Upper lobe of left lung (tissue), 6 donors: ENCODE results near the gene NINJ2. TPM values are rescaled to one million over a fixed set of nuclear protein-coding genes. Genes with fewer than 3 reads are reported as not detected.
A peak's percentile ranks its signal among the peaks of the same experiment; 100 is the strongest.

Experiments
- ATAC-seq, 2 donors: fragments of 200-7000 bp; cut with Tn5 transposase; one replicate each; pipeline ENCODE4 v1.9.1; 2022; ENCODE audit warnings: mild to moderate bottlenecking in 2 of 2, moderate library complexity in 2 of 2; ENCODE audit not compliant: low FRiP score in 2 of 2
- DNase-seq, 2 donors: peaks; one replicate each; pipeline ENCODE4 v3.0.0-alpha.2; 2019 to 2020
- H3K27ac ChIP-seq, 4 donors: fragments of 200-600 bp; sonication (generic); one replicate each; pipeline ENCODE4 v1.5.1; 2016 to 2019
- H3K27me3 ChIP-seq, 4 donors: fragments of 200-600 bp; sonication (generic); one replicate each; pipeline ENCODE4 v1.5.1; 2017 to 2019
- H3K36me3 ChIP-seq, 4 donors: fragments of 200-600 bp; sonication (generic); one replicate each; pipeline ENCODE4 v1.5.1; 2016 to 2019
- H3K4me1 ChIP-seq, 4 donors: fragments of 200-600 bp; sonication (generic); one replicate each; pipeline ENCODE4 v1.5.1; 2018 to 2019
- H3K4me3 ChIP-seq, 4 donors: fragments of 200-600 bp; sonication (generic); one replicate each; pipeline ENCODE4 v1.5.1; 2017 to 2019; ENCODE audit warnings: mild to moderate bottlenecking in 2 of 4, moderate library complexity in 1 of 4
- H3K9me3 ChIP-seq, 4 donors: fragments of 200-600 bp; sonication (generic); one replicate each; pipeline ENCODE4 v1.5.1; 2018 to 2019
- EP300 ChIP-seq, 4 donors: sonication (generic); formaldehyde crosslinking; IDR thresholded peaks; one replicate each; pipeline ENCODE4 v1.5.1; 2017; ENCODE audit warnings: antibody characterized with exemption in 4 of 4, control low read depth in 2 of 4
- POLR2A ChIP-seq, 4 donors: fragments of 450-650 bp; IDR thresholded peaks; one replicate each; pipeline ENCODE4 v1.5.1; 2016 to 2017; ENCODE audit warnings: antibody characterized with exemption in 4 of 4, mild to moderate bottlenecking in 2 of 4
- POLR2AphosphoS5 ChIP-seq, 2 donors: sonication (generic); formaldehyde crosslinking; IDR thresholded peaks; one replicate each; pipeline ENCODE4 v1.5.1; 2017; ENCODE audit warnings: antibody characterized with exemption in 2 of 2
- WGBS, 2 donors: methylation state at CpG; one replicate each; pipeline ENCODE4 v1.1.5; 2017 to 2018; 5-methylcytosine and 5-hydroxymethylcytosine counted together
- total RNA-seq, 6 donors: library from RNA; depleted of rRNA in 4 of 6; stranded (reverse); fragments of >200 nt in 4 of 6; gene quantifications; one replicate each; pipeline versions ENCODE4 v1.1.0 to v1.2.1, GENCODE V29; 2016 to 2021
- TF ChIP-seq, protein P1 (sequence below), 6 experiments: fragments of 450-650 bp in 4 of 6; fragments of 200-600 bp in 2 of 6; sonication (generic) in 2 of 6; IDR thresholded peaks; one replicate each; pipeline ENCODE4 v1.5.1; 2016 to 2019; ENCODE audit warnings: antibody characterized with exemption in 6 of 6
- donor health status: DM: no; HTN: no; CAD: no; lungs with moderate emphysema.
- donor health status: DM: no; HTN: yes; CAD: no; lungs with severe emphysema.

The NINJ2 gene
- total RNA-seq, 6 donors from 2014 or later: 15.6 to 73.3 (median 36.2) TPM

DNA sequence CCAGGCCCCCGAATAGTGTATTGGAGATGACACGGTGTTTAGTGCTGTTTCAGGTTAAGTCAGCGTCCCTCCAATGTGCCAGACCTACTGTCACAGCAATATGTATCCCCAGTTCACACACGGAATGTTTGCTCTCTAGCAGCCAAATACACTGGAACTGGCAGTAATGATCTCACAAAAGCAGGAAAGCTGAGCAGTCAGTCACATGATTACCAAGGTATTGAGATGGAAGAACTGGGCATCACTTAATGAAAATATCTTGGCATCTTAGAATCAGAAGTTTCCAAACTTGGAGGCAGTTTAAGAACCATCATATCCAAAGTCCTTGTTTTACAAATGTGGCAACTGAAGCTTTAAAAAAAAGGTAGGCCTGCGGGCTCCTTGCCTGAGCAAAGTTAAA lies 23.3 kb downstream of the NINJ2 start:
- ATAC-seq: no peak
- Histone ChIP-seq H3K4me1 (peaks cover 33 to 71% (median 53%) of the 10 kb centered on the region in 4 donors), H3K4me3 (no peak overlapping the region), H3K9me3 (no peaks in the 10 kb centered on the region), H3K36me3 (no peaks in the 10 kb centered on the region), H3K27ac (peak overlapping the region; percentile 66 to 99 (median 98)), H3K27me3 (no peaks in the 10 kb centered on the region)
- TF ChIP-seq EP300 (IDR thresholded peaks at IDR 0.05): no peak
- TF ChIP-seq, protein P1, sequence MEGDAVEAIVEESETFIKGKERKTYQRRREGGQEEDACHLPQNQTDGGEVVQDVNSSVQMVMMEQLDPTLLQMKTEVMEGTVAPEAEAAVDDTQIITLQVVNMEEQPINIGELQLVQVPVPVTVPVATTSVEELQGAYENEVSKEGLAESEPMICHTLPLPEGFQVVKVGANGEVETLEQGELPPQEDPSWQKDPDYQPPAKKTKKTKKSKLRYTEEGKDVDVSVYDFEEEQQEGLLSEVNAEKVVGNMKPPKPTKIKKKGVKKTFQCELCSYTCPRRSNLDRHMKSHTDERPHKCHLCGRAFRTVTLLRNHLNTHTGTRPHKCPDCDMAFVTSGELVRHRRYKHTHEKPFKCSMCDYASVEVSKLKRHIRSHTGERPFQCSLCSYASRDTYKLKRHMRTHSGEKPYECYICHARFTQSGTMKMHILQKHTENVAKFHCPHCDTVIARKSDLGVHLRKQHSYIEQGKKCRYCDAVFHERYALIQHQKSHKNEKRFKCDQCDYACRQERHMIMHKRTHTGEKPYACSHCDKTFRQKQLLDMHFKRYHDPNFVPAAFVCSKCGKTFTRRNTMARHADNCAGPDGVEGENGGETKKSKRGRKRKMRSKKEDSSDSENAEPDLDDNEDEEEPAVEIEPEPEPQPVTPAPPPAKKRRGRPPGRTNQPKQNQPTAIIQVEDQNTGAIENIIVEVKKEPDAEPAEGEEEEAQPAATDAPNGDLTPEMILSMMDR (IDR thresholded peaks at IDR 0.05): no peak
- TF ChIP-seq POLR2AphosphoS5 (IDR thresholded peaks at IDR 0.05): no peak
- no peak for DNase-seq
- WGBS, 2 donors: 67 to 76% methylated on average over 5 of the region's 5 CpGs

DNA sequence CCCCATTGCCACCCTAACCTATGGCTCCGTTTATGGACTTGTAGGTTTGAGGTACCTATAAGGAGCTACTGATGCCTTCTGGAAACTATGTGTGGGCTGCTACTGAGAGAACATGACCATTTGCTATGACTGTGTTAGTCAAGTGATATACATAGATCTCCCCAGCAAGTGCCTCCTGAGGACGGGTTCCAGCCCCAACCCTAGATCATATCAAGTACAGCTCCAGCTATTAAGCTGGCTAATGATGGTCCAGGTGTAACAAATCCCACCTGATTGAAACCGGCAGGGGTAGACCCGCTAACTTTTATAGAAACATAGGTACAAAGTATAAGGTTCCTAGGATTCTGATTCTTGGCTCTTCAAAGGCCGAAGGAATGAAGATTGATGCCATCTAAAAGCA lies 23.7 kb downstream of the NINJ2 start:
- TF ChIP-seq POLR2A (IDR thresholded peaks at IDR 0.05): no peak
- TF ChIP-seq EP300 (IDR thresholded peaks at IDR 0.05): no peak
- TF ChIP-seq, protein P1 (IDR thresholded peaks at IDR 0.05): no peak
- TF ChIP-seq POLR2AphosphoS5 (IDR thresholded peaks at IDR 0.05): no peak
- Histone ChIP-seq H3K4me3 (no peak overlapping the region), H3K27ac (peak overlapping the region; percentile 66 to 99 (median 98)), H3K36me3 (no peaks in the 10 kb centered on the region), H3K27me3 (no peaks in the 10 kb centered on the region), H3K4me1 (peaks cover 29 to 67% (median 49%) of the 10 kb centered on the region in 4 donors), H3K9me3 (no peaks in the 10 kb centered on the region)
- DNase-seq (no peak), ATAC-seq (no peak)
- 82 to 85% methylated on average over 3 to 5 of the region's 5 CpGs for WGBS, 2 donors

DNA sequence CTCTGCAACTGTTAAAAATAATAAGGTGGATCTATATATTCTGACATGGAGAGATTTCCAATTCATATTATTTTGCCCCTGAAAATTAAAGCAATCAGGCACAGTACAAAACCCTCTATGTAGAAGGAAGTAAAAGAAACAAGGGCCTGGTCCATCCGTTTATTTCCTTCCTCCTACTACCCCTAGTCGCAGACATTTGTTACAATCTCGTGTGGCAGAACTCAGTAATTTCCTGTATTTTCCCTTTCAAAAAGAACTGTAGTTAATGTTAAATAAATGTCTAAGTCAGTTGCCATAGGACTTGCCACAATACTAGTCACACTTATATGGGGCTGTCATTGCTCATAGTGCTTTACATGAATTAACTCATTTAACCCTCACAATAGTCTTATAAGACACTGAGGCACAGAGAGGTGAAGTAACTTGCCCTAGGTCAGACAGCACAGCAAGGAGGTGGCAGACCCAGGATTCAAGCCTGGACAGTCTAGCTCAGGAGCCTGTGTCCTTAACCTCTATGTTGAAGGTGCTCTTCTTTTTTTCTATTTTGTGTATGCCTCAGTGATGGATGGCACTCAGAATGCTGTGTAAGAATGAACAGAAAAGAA lies 24.2 kb downstream of the NINJ2 start:
- Histone ChIP-seq H3K36me3 (no peaks in the 10 kb centered on the region), H3K4me1 (peaks cover 24 to 66% (median 44%) of the 10 kb centered on the region in 4 donors), H3K9me3 (no peaks in the 10 kb centered on the region), H3K27me3 (no peaks in the 10 kb centered on the region), H3K4me3 (no peak overlapping the region), H3K27ac (peak overlapping the region; percentile 66 to 99 (median 98))
- ATAC-seq (no peak), DNase-seq (no peak)
- TF ChIP-seq, protein P1 (IDR thresholded peaks at IDR 0.05): no peak
- TF ChIP-seq POLR2AphosphoS5 (IDR thresholded peaks at IDR 0.05) (no peak), POLR2A (IDR thresholded peaks at IDR 0.05) (no peak), EP300 (IDR thresholded peaks at IDR 0.05) (no peak)
- WGBS, 2 donors: 29 to 40% methylated on average over 3 of the region's 3 CpGs

DNA sequence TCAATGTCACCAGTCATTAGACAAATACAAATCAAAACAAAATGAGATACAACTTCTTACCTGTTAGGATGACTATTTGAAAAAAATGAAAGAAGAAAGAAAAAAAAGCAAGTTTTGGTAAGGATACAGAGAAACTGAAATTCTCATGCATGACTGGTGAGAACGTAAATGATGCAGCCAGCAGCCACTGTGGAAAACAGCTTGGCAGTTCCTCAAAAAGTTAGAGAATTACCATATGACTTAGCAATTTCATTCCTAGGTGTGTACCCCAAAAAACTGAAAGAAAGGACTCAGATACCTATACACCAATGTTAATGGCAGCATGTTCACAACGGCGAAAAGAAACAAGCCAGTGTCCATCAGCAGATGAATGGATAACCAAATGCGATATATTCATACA lies 26.6 kb downstream of the NINJ2 start:
- no peaks in the 10 kb centered on the region for H3K27me3 ChIP-seq
- DNase-seq: no peak
- H3K9me3 ChIP-seq: no peaks in the 10 kb centered on the region
- H3K27ac ChIP-seq: peak overlapping the region; percentile 51 to 98 (median 71)
- no peaks in the 10 kb centered on the region for H3K36me3 ChIP-seq
- no peak for ATAC-seq
- 86 to 92% methylated on average over 4 of the region's 4 CpGs for WGBS, 2 donors
- TF ChIP-seq EP300 (IDR thresholded peaks at IDR 0.05): no peak
- TF ChIP-seq POLR2A (IDR thresholded peaks at IDR 0.05): no peak
- TF ChIP-seq, protein P1 (IDR thresholded peaks at IDR 0.05): no peak
- TF ChIP-seq POLR2AphosphoS5 (IDR thresholded peaks at IDR 0.05): no peak
- peaks cover 27 to 69% (median 50%) of the 10 kb centered on the region in 4 donors for H3K4me1 ChIP-seq
- H3K4me3 ChIP-seq: no peak overlapping the region

DNA sequence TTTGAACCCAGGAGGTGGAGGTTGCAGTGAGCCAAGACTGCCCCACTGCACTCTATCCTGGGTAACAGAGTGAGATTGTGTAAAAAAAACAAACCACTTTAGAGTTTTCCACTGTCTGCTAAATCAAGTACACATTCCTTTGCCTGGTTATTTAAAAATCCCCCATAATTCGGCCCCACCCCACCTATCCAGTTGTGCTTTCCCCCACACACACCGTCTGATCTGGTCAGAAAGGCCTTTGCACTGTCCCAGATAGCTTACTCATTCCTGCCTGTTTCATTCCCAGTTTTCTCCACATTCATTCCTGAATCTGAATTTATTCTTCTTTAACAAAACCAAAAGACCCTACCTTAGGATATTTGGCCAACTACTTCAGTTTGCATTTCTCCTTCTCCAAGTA lies 29.5 kb downstream of the NINJ2 start:
- no peaks in the 10 kb centered on the region for H3K36me3 ChIP-seq
- H3K9me3 ChIP-seq: no peaks in the 10 kb centered on the region
- no peak for DNase-seq
- no peak overlapping the region for H3K4me3 ChIP-seq
- WGBS, 2 donors: 56 to 84% methylated on average over 2 of the region's 2 CpGs
- H3K4me1 ChIP-seq: peaks cover 39 to 62% (median 46%) of the 10 kb centered on the region in 4 donors
- peak overlapping the region; percentile 78 to 90 (median 87) for H3K27ac ChIP-seq
- no peaks in the 10 kb centered on the region for H3K27me3 ChIP-seq
- TF ChIP-seq POLR2A (IDR thresholded peaks at IDR 0.05) (no peak), POLR2AphosphoS5 (IDR thresholded peaks at IDR 0.05) (no peak), EP300 (IDR thresholded peaks at IDR 0.05) (no peak)
- TF ChIP-seq, protein P1 (IDR thresholded peaks at IDR 0.05): no peak
- ATAC-seq: no peak
